Panc1 (cell line): Measurements from ENCODE around the gene HOMER2. TPM values are rescaled to one million over a fixed set of nuclear protein-coding genes. Genes with fewer than 3 reads are reported as not detected.

ENCODE experiments used
- ATAC-seq: fragments of 200-7000 bp; cut with Tn5 transposase; 2 replicates; pipeline ENCODE4 v1.9.1; 2020; ENCODE audit warnings: mild to moderate bottlenecking, moderate library complexity
- BruUV-seq: library from RNA; stranded (reverse); fragments of 400-500 nt; replicated peaks from 2 replicates; lab custom pipeline; 2021; lab: Mats Ljungman, UMichigan
- CTCF ChIA-PET: fragments of 300-600 bp; sonication (Branson Sonifier 250); formaldehyde crosslinking; loops from one replicate; lab custom pipeline; 2022; ENCODE audit warnings: antibody characterized with exemption; lab: Charles Lee
- POLR2A ChIA-PET: fragments of 300-600 bp; sonication (Branson Sonifier 250); formaldehyde crosslinking; loops from one replicate; lab custom pipeline; 2022; ENCODE audit warnings: antibody characterized with exemption; lab: Charles Lee
- DNase-seq: peaks from one replicate; pipeline ENCODE4 v3.0.0-alpha.2; 2010; ENCODE audit warnings: low read depth, low spot score
- H3K27ac ChIP-seq: 2 replicates; pipeline ENCODE4 v1.5.1; 2011; ENCODE audit warnings: mild to moderate bottlenecking, low read length, inconsistent platforms
- H3K27me3 ChIP-seq: fragments of 200-500 bp; sonication (Bioruptor generic); 2 replicates; pipeline ENCODE4 v1.6.0; 2014; ENCODE audit warnings: low read length, inconsistent platforms; ENCODE audit not compliant: control insufficient read depth, insufficient read depth
- H3K36me3 ChIP-seq: fragments of 200-500 bp; sonication (Bioruptor generic); 2 replicates; pipeline ENCODE4 v1.5.1; 2014; ENCODE audit warnings: inconsistent platforms, mild to moderate bottlenecking, low read length, moderate library complexity; ENCODE audit not compliant: control insufficient read depth, insufficient read depth
- H3K4me1 ChIP-seq: 2 replicates; pipeline ENCODE4 v1.5.1; 2011; ENCODE audit warnings: inconsistent platforms, mild to moderate bottlenecking, low read length, moderate library complexity; ENCODE audit not compliant: control insufficient read depth, insufficient read depth
- H3K4me3 ChIP-seq, 2 experiments: 2 replicates each; pipeline ENCODE4 v1.5.1; 2011 to 2012; ENCODE audit warnings: low read depth in 2 of 2, low read length in 2 of 2, mild to moderate bottlenecking in 2 of 2, inconsistent platforms in 1 of 2, moderate library complexity in 1 of 2
- H3K9me3 ChIP-seq: fragments of 200-500 bp; sonication (Bioruptor generic); 2 replicates; pipeline ENCODE4 v1.5.1; 2014; ENCODE audit warnings: low read depth, mild to moderate bottlenecking, inconsistent platforms, low read length, moderate library complexity; ENCODE audit not compliant: control insufficient read depth, insufficient read depth
- CTCF ChIP-seq: fragments of 450-650 bp; IDR thresholded peaks from 2 replicates; pipeline ENCODE4 v1.5.1; 2017; ENCODE audit warnings: mild to moderate bottlenecking
- POLR2AphosphoS5 ChIP-seq: IDR thresholded peaks from 2 replicates; pipeline ENCODE4 v1.6.1; 2012; ENCODE audit warnings: mild to moderate bottlenecking, low read depth, low read length, moderate library complexity
- SIN3A ChIP-seq: IDR thresholded peaks from 2 replicates; pipeline ENCODE4 v1.6.1; 2012; ENCODE audit warnings: low read depth, mild to moderate bottlenecking, low read length, moderate library complexity, borderline replicate concordance; ENCODE audit not compliant: insufficient read depth
- TCF7L2 ChIP-seq: IDR thresholded peaks from 2 replicates; pipeline ENCODE4 v1.6.1; 2011; ENCODE audit warnings: mild to moderate bottlenecking, low read depth, low read length, inconsistent platforms
- in situ Hi-C: cut with HindIII; loops from 2 replicates; pipeline ENCODE4 v1.10.0; 2016; ENCODE audit warnings: low sequenced_read_pairs, low pct_unique_long_range_greater_than_20kb
- intact Hi-C: fragments of 100-400 bp; cut with micrococcal nuclease; formaldehyde crosslinking; loops from one replicate; pipeline ENCODE4 v1.10.0; 2022; ENCODE audit not compliant: unreplicated experiment
- total RNA-seq: library from RNA; stranded (reverse); gene quantifications from one replicate; pipeline ENCODE4 v1.2.1, GENCODE V29; 2021; ENCODE audit not compliant: unreplicated experiment
- TF ChIP-seq, protein P1 (sequence below), 2 experiments: IDR thresholded peaks; 2 replicates each; pipeline ENCODE4 v1.6.1; 2011 to 2012; ENCODE audit warnings: low read depth in 2 of 2, control low read depth in 1 of 2, low read length in 1 of 2, mild to moderate bottlenecking in 1 of 2, moderate library complexity in 1 of 2; ENCODE audit not compliant: insufficient read depth in 1 of 2

Gene HOMER2
- total RNA-seq, 1 experiment from 2014 or later, result 35.9 TPM

GRCh38 chr15:82898961-82899360, 53.6 kb downstream of the HOMER2 start:
- POLR2A ChIA-PET, result no interaction called here
- no peak for TF ChIP-seq CTCF
- TF ChIP-seq, protein P1, sequence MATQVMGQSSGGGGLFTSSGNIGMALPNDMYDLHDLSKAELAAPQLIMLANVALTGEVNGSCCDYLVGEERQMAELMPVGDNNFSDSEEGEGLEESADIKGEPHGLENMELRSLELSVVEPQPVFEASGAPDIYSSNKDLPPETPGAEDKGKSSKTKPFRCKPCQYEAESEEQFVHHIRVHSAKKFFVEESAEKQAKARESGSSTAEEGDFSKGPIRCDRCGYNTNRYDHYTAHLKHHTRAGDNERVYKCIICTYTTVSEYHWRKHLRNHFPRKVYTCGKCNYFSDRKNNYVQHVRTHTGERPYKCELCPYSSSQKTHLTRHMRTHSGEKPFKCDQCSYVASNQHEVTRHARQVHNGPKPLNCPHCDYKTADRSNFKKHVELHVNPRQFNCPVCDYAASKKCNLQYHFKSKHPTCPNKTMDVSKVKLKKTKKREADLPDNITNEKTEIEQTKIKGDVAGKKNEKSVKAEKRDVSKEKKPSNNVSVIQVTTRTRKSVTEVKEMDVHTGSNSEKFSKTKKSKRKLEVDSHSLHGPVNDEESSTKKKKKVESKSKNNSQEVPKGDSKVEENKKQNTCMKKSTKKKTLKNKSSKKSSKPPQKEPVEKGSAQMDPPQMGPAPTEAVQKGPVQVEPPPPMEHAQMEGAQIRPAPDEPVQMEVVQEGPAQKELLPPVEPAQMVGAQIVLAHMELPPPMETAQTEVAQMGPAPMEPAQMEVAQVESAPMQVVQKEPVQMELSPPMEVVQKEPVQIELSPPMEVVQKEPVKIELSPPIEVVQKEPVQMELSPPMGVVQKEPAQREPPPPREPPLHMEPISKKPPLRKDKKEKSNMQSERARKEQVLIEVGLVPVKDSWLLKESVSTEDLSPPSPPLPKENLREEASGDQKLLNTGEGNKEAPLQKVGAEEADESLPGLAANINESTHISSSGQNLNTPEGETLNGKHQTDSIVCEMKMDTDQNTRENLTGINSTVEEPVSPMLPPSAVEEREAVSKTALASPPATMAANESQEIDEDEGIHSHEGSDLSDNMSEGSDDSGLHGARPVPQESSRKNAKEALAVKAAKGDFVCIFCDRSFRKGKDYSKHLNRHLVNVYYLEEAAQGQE (IDR thresholded peaks at IDR 0.05; ENCODE audit: insufficient read depth in 1 of 2, low read depth in 2 of 2, low read length in 1 of 2), result no peak
- TF ChIP-seq POLR2AphosphoS5, result no peak
- no peak for TF ChIP-seq TCF7L2
- no peak for TF ChIP-seq SIN3A
- Histone ChIP-seq H3K27ac (no peak overlapping the region), H3K36me3 (no peaks in the 10 kb centered on the region), H3K4me1 (peaks cover 5% of the 10 kb centered on the region; the same call in 1 of the 2 replicates), H3K9me3 (no peaks in the 10 kb centered on the region), H3K4me3 (no peak overlapping the region), H3K27me3 (no peaks in the 10 kb centered on the region)
- no peak for ATAC-seq
- intact Hi-C loops, result no loop called here
- DNase-seq, result no peak
- in situ Hi-C loops, result no loop called here
- BruUV-seq, result no TSS peak
- CTCF ChIA-PET, result no interaction called here

GRCh38 chr15:82895983-82896382, 56.5 kb downstream of the HOMER2 start:
- no TSS peak for BruUV-seq
- no peak for DNase-seq
- Histone ChIP-seq H3K36me3 (no peaks in the 10 kb centered on the region), H3K27me3 (no peaks in the 10 kb centered on the region), H3K9me3 (no peaks in the 10 kb centered on the region), H3K27ac (no peak overlapping the region), H3K4me3 (no peak overlapping the region), H3K4me1 (peaks cover 5% of the 10 kb centered on the region; the same call in 1 of the 2 replicates)
- CTCF ChIA-PET, result no interaction called here
- intact Hi-C loops, result no loop called here
- POLR2A ChIA-PET, result no interaction called here
- in situ Hi-C loops, result no loop called here
- TF ChIP-seq CTCF (no peak), SIN3A (no peak)
- no peak for ATAC-seq
